Measurements from ENCODE around the gene PDXP. TPM values are rescaled to one million over a fixed set of nuclear protein-coding genes. Genes with fewer than 3 reads are reported as not detected.
A peak's percentile ranks its signal among the peaks of the same experiment; 100 is the strongest.
"Not testable (repeated sequence)": the region's sequence is repeated elsewhere in the genome, so short reads cannot be mapped to it uniquely, and the experiment has no call there.

PDXP gene
- total RNA-seq, 4 donors from 2014 or later = 3.8 to 5.4 (median 4.3) TPM

DNA sequence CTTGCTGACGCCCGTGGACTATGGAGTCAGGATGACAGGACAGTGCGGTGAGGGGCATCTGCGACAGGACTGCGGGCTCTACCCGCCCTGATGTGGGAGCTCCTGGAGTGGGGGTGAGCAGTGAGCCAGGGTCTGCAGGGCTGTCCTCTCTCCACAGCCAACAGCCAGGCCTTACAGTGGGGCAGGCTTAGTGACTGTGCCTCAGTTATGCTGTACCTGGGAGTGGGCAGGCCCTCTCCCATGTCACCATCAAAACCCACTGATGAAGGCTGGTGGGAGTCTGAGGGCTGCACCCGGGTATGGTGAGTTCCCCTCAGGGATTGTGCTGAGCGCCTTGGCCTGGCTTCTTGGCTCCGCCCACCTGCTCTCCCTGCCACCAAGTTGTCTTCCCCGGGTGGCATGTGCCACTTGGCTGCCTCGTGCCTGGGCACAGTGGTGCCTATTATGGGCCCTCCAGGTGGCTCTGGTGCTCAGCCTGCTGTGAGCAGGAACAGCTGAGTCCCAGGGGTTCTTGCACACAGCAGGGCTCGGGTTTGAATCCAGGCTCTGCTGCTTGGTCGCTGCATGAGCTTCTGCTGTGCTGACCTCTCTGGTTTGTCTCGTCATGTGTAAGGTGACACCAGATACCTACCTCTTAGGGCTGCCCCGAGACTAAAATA lies 34.2 kb downstream of the PDXP start:
- DNase-seq (ENCODE audit: low spot score) (no peak), ATAC-seq (ENCODE audit: low FRiP score) (no peak)
- TF ChIP-seq, protein P1, sequence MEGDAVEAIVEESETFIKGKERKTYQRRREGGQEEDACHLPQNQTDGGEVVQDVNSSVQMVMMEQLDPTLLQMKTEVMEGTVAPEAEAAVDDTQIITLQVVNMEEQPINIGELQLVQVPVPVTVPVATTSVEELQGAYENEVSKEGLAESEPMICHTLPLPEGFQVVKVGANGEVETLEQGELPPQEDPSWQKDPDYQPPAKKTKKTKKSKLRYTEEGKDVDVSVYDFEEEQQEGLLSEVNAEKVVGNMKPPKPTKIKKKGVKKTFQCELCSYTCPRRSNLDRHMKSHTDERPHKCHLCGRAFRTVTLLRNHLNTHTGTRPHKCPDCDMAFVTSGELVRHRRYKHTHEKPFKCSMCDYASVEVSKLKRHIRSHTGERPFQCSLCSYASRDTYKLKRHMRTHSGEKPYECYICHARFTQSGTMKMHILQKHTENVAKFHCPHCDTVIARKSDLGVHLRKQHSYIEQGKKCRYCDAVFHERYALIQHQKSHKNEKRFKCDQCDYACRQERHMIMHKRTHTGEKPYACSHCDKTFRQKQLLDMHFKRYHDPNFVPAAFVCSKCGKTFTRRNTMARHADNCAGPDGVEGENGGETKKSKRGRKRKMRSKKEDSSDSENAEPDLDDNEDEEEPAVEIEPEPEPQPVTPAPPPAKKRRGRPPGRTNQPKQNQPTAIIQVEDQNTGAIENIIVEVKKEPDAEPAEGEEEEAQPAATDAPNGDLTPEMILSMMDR (IDR thresholded peaks at IDR 0.05) = no peak

DNA sequence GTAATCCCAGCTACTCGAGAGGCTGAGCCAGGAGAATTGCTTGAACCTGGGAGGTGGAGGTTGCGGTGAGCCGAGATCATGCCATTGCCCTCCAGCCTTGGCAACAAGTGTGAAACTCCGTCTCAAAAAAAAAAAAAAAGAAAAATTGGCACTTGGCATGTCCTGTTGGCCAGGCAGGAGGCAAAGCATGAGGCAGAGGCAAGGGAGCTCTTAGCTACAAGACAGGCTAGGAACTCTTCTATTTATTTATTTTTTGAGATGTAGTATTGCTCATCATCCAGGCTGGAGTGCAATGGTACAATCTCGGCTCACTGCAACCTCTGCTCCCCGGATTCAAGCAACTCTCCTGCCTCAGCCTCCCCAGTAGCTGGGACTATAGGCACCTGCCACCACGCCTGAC lies 35.6 kb downstream of the PDXP start:
- ATAC-seq (ENCODE audit: low FRiP score) = not testable (repeated sequence)

DNA sequence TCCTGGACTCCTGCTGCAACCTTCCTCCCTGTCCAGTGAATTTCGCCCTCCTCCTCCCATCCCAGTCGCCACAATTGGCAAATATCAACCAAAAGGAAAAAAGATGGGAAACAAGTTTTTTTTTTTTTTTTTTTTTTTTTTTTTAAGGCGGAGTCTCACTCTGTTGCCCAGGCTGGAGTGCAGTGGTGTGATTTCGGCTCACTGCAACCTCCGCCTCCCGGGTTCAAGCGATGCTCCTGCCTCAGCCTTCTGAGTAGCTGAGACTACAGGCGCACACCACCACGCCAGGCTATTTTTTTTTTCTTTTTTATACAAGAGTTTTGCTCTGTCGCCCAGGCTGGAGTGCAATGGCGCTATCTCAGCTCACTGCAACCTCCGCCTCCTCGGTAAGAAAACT lies 37.7 kb downstream of the PDXP start:
- ATAC-seq (ENCODE audit: low FRiP score); DNase-seq (ENCODE audit: low spot score): not testable (repeated sequence)

More for the DNA sequence above, 35.6 kb downstream of the PDXP start:
- not testable (repeated sequence) for DNase-seq (ENCODE audit: low spot score)

DNA sequence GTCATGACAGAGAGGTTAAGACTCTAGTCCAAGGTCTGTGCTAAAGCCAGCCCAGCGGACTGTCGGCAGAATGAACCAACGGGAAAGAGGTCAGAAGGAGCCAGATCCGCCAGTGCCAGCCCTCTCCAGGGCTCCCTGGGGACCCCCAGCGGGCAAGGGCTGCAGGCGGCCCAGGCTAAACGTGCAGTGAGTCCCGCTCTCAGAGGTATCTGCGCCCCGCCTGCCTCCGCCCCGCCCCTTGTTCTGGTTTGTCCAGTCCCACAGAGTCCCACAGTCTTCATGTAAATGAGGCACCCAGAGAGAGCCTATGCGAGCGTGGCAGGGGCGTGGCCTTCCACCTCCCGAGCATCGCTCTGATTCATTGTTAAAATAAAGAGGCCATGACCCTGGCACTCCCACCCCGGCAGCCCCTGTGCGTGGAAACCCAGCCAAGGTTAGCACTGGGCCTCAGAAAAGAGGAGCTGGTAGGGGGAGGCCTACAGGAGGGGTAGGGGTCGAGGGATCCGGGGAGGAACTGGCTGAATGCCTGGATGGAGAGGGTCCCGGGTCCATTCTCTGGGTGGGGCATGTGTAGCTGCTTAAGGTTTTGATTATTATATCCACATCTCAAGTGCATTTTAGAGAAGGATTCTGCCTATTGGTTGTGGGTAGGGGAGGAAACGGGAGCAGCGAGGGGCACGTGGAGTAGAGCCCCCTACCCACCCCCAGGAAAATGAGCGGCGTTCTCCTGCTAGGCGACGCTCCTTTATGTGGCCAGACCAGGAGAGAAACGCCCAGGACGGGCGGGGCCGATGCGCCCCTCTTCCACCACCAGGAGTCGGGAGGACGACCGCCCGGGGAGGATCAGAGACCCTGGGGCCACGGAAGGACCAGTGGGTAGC lies 38.4 kb downstream of the PDXP start, which contains the start of gene TRIOBP:
Gene TRIOBP (plus strand): TSS at position 392 of the 881 bp plus-strand sequence. CDS start 4,318 bp downstream, outside the sequence.
- TF ChIP-seq, protein P1 (IDR thresholded peaks at IDR 0.05) = no peak
- DNase-seq (ENCODE audit: low spot score) = peak; percentile 91
- ATAC-seq (ENCODE audit: low FRiP score) = peak; percentile 98

DNA sequence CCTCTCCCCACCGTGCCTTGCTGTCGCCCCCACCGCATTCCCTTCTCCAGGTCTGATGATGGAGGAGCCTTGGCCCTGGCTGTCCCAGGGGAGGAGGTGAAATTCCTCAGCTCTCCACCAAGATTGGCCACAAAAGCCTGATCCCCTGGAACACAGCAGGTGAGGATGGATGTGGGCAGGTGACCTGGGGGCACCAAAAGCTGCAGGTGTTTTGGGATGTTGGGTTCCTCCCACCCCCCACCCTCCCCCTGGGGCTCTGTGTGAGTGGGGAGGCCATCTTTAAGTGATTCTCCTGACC lies 39.0 kb downstream of the PDXP start:
- ATAC-seq (ENCODE audit: low FRiP score) = no peak
- TF ChIP-seq, protein P1 (IDR thresholded peaks at IDR 0.05) = no peak

DNA sequence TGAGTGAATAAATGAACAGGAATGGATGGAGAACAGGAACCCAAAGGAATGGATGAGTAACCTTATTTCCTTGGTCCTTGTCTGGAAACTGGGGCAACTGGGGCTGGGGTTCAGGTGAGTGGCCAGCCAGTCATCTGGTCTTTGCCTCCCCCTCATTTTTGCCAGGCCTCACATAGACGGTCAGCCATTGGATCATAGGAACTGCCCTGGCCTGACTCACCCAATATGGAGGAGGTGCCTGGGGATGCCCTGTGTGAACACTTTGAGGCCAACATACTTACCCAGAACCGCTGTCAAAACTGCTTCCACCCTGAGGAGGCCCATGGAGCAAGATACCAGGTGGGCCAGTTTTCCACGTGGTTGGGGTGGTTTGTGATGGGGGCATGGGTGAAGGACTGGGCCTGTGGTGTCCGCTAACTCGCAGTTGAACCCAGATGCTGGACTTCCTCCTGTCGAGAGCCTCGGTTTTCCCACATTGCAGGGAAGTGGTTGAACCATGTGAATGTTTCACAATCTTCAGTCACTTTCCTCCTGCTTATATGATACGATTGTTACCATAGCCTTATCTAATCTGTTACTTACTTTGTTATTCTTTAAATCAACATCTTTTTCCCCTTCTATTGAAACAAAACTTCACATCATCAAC lies 42.7 kb downstream of the PDXP start:
- peak; percentile 17 for ATAC-seq (ENCODE audit: low FRiP score)
- TF ChIP-seq, protein P1 (IDR thresholded peaks at IDR 0.05) = no peak
- no peak for DNase-seq (ENCODE audit: low spot score)

More for the DNA sequence above, 39.0 kb downstream of the PDXP start:
- no peak for DNase-seq (ENCODE audit: low spot score)

DNA sequence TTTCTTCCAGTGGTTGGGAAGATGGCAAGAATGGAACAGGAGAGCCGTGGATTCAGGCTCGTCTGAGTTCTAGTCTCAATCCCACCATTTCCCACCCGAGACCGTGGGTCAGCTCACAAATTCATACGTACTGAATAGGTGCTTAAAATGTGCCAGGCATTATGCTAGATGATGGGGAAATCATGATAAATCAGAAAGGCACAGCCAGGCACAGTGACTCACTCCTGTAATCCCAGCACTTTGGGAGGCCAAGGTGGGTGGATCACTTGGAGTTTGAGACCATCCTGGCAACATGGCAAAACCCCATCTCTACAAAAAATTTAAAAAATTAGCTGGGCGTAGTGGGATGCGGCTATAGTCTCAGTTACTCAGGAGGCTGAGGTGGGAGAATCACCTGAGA lies 45.4 kb downstream of the PDXP start:
- no peak for DNase-seq (ENCODE audit: low spot score)
- ATAC-seq (ENCODE audit: low FRiP score) = peak; percentile 75
- TF ChIP-seq, protein P1 (IDR thresholded peaks at IDR 0.05) = no peak
